CD4-positive, alpha-beta T cell treated with Interleukin-4 for 4 hours (primary cell): ENCODE data around the gene TP53RK.
"Not testable (repeated sequence)": the region's sequence is repeated elsewhere in the genome, so short reads cannot be mapped to it uniquely, and the experiment has no call there.

ENCODE experiments used
- DNase-seq: peaks from one replicate; pipeline ENCODE4 v3.0.0-alpha.2; 2020

Gene TP53RK

DNA sequence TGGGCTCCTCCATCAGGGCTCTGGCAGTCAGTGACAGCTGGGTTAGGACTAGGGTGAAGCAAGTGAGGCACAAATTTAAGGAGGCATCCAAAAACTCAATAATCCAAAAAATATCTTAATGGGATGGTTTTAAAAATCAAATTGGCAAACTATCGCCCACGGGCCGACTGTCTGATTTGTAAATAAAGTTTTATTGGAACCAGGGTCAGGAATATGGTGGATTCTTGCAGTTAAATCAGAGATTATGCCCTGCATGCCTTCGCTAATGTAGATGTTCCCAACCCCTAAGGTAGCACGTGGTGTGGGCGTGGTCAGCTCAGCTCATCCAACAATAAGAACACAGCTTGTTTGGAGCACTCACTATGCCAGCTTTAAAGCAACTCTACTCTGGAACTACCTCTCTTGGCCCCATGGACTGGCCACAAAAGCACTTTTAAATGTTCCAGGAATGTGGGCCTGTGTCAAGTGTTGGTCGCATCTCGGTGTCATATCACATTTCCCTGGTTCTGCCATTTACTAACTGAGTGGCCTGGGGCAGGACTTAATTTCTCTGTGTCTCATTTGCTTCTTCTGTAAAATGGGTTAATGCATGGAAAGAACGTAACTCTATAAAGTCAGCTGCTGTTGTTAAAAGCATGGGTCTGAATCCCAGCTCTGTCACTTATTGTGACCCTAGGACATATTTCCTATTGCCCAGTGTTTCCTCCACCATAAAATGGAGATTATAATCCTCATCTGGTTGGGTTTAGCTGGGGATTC, 7.0 kb downstream of the TP53RK start:
- DNase-seq: no peak

DNA sequence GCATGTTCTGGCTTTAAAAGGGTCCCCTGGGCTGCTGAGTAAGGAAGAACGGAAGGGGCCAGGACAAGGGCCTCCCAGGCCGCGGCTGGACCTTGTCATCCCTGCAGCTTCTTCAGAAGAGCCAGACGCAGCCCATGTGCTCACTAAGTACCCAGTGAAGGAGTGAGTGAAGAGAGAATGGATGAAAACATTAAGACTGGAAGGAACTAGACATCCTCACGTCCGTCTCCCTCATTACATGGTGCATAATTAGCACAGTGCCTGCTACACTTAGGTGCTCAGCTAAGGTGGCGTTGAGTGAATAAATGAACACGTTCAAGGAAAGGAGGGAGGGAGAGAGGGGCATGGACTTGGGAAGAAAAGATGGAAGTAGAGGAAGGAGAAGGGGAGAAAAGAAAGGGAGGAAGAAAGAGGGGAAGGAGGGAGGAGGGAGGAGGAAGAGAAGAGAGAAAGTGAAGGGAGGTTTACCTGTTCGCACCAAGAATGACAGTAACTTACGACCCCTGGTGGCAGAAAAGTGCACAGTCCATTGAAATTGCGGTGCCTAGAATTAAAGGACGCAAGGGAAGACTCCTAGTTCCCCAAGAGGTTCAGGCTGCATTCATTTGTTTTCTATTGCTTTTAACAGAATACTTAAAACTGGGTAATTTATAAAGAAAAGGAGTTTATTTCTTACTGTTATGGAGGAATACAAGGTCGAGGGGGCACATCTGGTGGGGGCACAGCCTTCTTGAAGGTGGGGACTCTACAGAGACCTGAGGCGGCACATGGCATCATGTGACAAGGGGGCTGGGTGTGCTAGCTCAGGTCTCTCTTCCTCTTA, 8.0 kb downstream of the TP53RK start:
- peak; percentile 67 for DNase-seq

DNA sequence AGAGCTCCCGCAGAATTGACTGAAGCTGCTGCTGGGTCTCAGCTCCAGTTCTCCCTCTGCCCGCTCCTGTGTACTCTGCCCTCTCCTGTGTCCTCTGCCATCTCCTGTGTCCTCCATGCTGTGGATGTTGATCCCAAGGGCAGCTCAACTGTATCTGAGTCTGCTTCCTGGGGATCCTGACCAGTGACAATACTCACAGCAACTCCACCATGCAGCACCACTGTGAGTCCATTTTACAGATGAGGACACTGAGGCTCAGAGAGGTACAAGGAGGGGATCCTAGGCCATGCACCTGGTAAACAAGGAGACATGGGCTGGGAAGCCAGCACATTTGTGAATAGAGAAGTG, 8.6 kb downstream of the TP53RK start:
- no peak for DNase-seq

DNA sequence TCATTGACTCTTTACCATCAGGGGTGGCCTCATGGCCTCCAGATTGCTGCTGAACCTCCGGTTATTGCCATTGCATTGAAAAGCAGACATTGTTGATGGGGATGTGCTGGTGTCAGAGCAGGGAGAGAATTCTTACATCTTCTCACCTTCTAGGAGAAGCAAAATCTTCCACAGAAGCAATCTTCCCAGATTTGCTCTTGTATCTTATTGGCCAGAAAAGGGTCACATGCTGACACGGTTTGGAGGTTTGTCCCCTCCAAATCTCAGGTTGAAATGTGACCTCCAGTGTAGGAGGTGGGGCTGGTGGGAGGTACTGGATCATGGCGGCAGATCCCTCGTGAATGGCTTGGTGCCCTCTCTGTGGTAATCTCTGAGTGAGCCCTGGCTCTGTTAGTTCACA, 10.7 kb downstream of the TP53RK start:
- DNase-seq: no peak

DNA sequence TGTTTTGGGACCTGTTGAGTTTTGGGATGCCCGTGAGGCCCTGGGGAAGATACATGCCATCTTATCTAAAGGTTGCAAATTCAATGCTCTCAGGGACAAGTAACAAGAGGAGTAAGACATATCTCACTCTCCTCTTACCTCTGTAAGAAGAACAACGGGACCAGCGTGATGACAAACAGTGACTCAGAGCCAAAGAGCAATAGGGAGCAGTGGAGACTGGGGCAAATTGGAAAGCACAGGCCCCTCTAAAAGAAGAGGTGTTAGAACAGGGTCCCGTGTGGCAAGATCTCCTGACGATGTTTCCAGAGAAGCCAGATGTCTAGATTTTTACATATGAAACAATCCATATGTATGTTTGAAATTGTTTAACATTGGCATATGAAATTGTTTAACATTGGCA, 11.6 kb downstream of the TP53RK start:
- DNase-seq: no peak

DNA sequence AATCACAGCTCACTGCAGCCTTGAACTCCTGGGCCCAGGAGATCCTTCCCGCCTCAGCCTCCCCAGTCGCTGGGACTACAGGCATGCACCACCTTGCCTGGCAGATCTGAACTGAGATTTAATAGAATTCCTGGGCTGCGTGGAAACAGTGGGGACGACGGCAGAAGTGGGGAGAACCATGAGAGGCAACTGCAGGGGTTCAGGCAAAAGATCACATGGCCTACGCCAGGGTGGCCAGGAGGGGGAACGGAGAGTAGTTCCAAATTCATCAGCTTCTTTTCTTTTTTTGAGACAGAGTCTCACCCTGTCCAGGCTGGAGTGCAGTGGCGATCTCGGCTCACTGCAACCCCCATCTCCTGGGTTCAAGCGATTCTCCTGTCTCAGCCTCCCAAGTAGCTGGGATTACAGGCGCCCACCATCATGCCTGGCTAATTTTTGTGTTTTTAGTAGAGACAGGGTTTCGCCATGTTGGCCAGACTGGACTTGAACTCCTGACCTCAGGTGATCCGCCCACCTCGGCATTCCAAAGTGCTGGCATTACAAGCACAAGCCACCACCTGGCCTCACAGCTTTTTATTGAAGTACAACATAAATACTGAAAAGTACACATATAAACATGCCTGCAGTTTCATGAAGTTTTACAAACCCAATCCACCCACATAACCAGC, 12.5 kb downstream of the TP53RK start:
- not testable (repeated sequence) for DNase-seq

DNA sequence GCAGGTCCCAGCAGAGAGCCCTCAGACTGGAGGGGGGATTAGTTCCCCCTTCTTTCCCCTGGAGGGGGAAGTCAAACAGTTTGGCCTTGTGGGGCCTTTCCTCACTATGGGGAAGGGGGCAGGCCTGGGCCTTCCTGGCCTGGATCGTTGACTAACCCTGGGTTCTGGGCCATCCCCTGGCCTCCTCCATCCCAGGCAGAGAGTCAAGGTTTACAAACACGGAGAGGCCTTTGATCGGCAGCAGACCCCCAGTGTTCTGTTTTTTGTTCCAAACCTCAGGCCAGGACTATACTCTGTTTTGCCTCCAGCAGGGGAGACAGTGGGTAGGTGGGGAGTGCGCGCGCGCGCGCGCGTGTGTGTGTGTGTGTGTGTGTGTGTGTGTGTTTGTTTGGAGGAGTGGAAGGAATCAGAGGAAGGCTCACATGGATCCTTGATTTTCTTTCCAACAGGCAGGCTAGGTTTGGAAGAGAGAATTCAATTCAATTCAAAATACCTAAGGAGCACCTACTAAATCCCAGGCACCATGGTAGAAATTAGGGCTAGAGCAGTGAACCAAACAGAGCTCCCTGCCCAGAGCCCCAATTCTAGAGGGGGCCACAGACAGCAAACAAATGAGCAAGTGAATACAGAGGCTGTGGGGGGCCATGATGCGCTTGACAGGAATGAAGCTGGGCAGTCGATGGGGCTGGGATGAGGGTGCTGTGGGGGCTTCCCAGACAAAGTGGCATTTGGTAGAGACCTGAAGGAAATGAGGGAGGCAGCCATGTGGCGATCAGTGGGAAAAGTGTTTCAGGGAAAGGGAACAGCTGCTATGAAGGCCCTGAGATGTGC, 14.8 kb downstream of the TP53RK start:
- DNase-seq: no peak

DNA sequence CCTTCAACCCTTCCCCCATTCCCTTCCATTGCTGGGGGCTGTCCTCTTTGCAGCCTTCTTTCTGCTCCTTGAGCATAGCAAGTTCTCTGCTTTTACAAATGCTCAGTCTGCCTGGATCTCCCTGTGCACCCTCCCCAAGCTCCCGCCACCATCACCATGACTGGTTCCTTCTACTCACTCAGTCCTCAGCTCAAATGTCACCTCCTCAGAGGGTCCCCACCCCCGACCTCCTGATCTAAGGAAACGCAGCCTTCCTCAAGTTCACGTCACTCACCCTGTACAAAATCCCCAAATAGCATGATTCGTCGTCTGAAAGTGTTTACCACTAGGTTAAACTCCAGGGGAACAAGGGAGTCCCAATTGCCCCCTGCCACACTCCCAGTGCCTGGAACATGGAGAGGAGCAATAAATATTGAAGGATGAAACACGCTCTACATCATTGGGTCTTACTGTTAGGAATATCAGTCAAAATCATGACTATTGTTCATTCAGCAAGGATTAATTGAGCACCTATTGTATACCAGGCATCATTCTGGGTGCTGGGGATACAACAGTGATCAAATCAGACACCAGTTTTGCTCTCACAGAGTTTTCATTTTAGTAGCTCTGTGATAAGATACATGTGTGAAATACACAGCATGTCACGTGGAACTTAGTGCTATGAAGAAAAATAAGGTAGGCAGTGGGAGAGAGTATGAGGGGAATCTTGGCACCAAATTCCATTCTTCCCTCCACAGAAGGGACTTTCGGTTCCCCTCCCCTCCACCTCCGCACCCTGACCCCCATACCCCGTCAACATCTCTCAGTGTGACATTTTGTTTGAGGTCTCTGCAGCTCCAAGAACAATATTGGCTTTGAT, 15.6 kb downstream of the TP53RK start:
- DNase-seq: no peak

DNA sequence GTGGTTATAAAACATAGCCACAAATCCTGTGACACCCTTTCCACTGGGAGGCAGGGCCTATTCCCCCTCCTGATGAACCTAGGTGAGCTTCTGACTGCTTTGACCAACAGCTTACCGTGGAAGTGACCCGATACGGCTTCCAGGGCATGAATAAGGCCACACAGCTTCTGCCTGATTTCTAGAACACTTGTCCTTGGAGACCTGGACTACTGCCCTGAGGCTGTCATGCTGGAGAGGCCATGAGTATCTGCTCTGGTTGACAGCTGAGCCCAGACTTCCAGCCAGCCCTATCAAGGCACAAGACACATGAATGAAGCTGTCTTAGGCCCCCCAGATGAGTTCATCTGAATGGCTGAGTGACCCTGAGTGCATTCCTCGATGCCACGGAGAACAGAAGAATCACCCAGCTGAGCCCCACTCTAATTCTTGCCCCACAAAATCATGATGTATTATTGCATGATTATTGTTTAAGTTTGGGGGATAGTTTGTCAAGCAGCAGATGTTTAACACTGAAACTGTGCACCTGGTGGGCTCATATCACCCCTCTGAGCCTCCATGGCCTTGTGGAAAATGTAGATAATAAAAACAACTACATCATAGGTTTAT, 16.6 kb downstream of the TP53RK start:
- DNase-seq: no peak

DNA sequence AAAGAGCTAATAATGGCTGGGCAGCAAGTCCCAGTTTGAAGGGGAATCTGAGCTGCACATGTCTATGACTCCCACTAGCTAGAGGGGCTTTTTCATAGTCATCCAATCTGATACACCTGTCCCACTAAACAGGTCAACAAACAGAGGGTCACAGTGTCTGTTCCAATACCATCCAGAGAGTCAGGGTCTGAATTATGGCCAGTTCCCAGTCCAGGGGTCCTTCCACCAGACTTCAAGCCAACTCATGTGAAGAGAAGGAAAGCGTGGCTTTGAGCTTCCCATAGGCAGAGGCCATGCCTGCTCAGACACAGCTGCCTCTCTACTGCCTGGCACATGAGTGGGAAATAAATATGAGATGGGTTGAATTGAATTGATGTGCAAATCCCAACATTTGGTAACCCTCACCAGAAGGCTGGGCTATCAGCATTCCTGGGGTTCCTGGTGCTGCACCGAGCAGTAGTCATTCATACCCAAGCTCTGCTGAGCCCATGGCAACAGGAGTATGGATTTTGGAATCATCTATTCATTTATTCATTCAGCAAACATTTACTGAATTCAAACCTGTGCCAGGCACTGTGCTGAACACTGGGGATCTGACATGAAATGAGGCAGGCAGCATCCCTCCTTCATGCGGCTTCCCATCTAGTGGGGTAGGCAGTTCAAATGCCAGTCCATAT, 17.2 kb downstream of the TP53RK start:
- DNase-seq: no peak

DNA sequence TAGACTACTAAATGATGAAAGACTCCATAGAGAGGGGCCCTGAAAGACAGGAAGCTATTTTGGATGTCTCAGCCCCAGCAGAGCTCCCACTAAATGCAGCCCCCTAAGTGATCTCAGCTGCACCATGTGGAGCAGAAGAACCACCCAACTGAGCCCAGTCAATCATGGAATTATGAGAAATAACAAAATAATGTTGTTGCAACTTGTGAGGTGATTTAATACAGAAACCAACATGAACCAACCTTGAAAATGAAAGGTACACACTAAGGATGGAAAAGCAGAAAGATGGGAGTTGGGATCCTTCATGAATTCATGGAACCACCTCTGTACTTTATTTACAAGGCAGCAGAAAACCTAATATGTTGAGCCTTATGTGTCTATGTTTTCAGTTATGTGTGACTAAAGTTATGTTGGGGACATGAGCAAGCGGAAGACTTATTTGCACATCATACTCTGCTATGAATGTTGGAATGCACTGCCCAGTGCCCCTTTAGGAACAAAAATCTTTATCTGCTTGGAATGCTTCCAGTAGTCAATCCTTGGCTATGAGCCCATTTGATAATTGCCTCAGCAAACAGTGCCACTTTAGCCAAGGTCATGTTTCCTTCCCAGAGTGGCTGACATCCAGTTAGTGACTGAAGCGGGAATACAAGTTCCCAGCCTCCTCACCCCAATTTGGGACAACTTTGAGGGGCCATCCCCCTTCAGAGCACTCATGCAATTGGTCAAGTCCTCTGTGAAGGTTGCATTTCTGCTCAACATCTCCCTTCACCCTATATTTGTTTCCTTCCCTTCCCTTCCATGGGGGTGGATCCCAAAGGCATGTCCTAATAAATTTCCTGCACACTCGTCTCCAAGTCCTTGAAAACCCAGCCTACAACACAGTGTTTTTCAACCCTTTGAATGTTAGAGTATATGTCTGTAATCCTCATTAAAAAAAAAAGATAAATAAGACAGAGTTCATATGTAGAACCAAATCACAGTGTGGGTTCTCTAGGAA, 18.4 kb downstream of the TP53RK start:
- no peak for DNase-seq

DNA sequence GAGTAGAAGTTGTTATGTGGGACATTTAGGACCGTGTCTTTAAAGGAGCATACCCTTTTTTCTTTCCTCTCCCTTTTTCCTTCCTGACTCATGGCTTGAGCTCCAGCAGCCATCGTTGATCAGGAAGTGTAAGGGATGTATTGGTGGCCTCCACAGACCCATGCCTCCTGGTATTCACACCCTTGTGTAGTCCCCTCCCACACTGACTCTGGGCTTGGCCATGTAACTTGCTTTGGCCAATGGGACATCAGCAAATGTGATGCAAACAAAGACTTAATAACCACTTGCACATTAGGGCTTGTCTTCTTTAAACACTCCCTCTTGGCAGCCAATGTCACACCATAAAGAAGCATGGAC, 19.0 kb downstream of the TP53RK start:
- no peak for DNase-seq

DNA sequence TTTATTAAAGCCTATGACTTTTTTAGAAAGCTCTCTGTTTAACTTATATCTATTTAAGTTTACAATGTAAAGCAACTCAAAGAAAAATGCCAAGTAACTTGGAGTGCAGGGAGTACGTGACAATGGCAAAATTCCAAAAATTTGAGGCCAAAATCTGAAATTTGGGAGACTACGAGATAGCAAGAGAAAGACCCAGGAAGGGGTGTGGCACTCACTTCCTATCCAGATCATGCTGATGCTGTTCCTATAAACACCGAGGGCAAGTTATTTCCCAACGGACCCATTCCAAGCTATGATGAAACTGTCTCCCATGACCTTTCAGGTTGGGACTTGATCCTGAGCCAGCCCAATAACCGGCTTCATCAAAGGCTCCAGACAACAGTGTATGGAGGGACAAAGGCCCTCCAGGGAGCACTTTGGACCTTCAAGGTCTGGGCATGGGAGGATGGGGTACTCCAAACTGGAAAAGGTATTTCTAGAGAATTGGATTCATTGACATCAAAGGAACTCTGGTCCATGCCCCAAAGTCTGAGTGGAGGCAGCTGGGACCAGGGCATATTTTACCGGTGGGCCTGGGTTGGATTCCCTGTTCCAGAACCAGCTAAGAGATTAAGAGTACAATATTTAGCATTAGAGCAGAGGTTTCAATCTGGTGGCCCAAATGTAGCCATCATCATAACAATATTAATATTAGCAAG, 22.3 kb downstream of the TP53RK start:
- DNase-seq: no peak

DNA sequence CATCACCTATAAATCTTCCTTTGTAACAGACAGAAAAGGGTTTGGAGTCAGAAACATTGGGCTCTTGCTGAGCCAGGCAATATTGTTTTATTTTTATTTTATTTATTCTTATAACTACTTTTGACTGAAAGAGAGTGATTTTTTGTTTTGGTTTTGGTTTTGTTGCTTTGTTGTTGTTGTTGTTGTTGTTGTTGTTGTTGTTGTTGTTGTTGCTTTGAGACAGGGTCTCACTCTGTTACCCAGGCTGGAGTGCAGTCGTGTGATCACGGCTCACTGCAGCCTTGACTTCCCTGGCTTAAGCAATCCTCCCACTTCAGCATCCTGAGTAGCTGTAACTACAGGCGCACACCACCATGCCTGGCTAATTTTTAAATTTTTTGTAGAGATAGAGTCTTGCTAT, 22.9 kb downstream of the TP53RK start:
- DNase-seq: no peak

DNA sequence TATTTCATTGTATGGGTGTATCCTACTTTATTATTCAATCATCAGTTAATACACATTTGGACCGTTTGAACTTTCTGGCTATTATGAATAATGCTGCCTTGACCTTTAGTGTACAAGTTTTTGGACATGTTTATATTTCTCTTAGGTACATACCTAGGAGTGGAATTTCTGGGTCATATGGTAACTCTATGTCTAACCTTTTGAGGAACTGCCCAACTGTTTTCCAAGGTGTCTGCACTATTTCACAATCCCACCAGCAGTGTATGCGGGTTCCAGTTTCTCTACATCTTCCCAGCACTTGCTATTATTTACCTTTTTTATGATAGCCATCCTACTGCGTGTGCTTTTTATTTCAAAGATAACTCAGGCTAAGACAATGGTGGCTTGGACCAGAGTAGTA, 23.6 kb downstream of the TP53RK start:
- DNase-seq: no peak

DNA sequence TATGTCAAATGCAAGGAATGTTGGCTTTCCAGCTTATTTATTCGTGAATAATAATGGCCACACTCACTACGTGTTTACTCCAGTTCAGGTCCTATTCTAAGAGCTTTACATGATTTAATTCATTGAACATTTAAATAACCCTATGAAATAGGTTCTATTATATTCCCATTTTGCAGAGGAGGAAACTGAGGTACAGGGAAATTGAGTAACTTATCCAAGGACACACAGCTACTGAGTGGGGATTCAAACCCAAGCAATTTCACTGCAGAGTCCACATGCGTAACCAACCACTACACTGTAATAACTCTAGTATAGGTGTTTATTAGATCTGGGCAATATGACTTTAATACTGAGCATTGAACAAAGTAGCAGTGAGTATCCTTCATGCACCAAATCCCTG, 25.7 kb downstream of the TP53RK start:
- DNase-seq: no peak

DNA sequence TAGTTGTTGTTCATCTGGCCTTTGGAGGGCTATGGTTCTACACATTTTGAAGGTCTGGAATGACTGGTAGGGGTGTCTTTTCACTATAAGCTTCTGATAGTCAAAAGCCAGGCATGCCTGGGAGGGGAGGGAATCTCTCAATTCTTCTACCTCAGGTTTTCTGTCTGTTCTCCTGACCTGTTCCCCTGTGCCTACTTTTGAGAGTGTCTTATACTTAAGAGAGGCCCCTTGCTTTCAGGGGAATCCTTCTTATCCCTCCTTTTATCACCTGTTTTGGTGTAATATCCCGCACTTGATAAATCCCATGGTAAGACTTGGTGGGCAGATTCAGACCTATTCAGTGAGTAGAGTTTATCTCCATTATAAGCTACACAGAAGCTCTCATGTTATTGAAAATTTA, 27.6 kb downstream of the TP53RK start:
- no peak for DNase-seq

DNA sequence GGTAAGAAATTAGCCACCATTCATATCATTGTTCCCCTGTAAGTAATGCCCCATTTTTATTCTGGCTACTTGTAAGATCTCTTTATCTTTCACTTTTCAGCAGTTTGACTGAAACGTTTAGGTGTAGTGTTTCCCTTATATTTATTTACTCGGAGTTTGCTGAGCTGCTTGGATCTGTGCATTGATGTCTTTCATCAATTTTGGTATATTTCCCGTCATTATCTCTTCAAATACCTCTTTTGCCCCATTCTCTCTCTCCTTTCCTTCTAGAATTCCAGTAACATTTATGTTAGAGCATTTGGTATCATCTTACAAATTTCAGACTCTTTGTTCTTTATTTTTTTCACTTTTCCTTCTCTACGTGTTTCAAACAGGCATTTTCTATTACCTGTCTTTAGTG, 28.8 kb downstream of the TP53RK start:
- no peak for DNase-seq

DNA sequence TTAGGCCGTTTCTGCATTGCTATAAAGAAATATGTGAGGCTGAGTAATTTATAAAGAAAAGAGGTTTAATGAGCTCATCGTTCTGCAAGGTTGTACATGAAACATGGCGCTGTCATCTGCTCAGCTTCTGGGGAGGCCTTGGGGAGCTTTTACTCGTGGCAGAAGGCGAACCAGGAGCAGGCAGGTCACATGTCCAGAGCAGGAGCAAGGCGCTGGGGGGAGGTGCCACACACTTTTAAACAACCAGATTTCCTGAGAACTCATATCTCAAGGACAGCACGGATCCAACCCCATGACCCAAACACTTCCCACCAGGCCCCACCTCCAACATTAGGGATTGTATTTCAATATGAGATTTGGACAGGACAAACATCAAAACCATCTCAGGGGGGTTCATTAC, 31.6 kb downstream of the TP53RK start:
- no peak for DNase-seq
